GM13977 (cell line): Measurements from ENCODE around the gene HK2.

Experiments used
- DNase-seq: peaks from one replicate; pipeline ENCODE4 v3.0.0; 2012; ENCODE audit warnings: low spot score
- in situ Hi-C: fragments of 300-500 bp; cut with MboI; formaldehyde crosslinking; loops from one replicate; pipeline ENCODE4 v1.12.0; 2022; ENCODE audit warnings: low sequenced_read_pairs, low pct_unique_long_range_greater_than_20kb, mixed read lengths, inconsistent platforms; ENCODE audit not compliant: unreplicated experiment
- TF ChIP-seq, protein P1 (sequence below): IDR thresholded peaks from 2 replicates; pipeline ENCODE4 v1.5.1; 2012; ENCODE audit warnings: mild to moderate bottlenecking, control low read depth; ENCODE audit not compliant: insufficient read depth; ENCODE audit errors: extremely low read depth, missing control alignments

The HK2 gene

DNA sequence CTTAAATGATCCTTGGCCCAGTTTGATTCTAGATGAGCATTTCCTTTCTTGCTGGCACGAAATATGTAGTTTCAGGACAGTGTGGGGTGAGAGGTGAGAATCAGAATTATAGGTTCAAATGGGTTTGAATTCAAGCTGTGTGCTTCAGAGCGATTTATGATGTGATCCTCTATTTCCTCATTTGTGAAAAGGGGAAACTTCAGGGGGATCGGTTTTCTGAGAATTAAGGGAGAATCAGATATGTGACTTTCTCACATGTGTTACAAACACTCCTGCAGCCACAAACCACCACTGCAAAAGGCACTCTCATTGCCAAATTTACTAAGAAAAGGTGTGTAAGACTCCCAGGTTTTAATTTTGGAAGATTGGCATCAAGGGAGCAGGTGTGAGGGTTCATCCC, 24.4 kb downstream of the HK2 start:
- no peak for DNase-seq
- in situ Hi-C loops, result no loop called here
- TF ChIP-seq, protein P1, sequence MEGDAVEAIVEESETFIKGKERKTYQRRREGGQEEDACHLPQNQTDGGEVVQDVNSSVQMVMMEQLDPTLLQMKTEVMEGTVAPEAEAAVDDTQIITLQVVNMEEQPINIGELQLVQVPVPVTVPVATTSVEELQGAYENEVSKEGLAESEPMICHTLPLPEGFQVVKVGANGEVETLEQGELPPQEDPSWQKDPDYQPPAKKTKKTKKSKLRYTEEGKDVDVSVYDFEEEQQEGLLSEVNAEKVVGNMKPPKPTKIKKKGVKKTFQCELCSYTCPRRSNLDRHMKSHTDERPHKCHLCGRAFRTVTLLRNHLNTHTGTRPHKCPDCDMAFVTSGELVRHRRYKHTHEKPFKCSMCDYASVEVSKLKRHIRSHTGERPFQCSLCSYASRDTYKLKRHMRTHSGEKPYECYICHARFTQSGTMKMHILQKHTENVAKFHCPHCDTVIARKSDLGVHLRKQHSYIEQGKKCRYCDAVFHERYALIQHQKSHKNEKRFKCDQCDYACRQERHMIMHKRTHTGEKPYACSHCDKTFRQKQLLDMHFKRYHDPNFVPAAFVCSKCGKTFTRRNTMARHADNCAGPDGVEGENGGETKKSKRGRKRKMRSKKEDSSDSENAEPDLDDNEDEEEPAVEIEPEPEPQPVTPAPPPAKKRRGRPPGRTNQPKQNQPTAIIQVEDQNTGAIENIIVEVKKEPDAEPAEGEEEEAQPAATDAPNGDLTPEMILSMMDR, result no peak

- TF ChIP-seq, protein P1, result no peak
- no peak for DNase-seq
- in situ Hi-C loops, result no loop called here
Measured at GRCh38 chr2:74860079-74860478, 26.2 kb downstream of the HK2 start.

- DNase-seq, result no peak
- in situ Hi-C loops, result no loop called here
- TF ChIP-seq, protein P1, result no peak
Measured at GRCh38 chr2:74860521-74860920, 26.6 kb downstream of the HK2 start.

GRCh38 chr2:74861531-74861930, 27.6 kb downstream of the HK2 start:
- DNase-seq, result no peak
- in situ Hi-C loops, result no loop called here
- TF ChIP-seq, protein P1, result no peak

DNA sequence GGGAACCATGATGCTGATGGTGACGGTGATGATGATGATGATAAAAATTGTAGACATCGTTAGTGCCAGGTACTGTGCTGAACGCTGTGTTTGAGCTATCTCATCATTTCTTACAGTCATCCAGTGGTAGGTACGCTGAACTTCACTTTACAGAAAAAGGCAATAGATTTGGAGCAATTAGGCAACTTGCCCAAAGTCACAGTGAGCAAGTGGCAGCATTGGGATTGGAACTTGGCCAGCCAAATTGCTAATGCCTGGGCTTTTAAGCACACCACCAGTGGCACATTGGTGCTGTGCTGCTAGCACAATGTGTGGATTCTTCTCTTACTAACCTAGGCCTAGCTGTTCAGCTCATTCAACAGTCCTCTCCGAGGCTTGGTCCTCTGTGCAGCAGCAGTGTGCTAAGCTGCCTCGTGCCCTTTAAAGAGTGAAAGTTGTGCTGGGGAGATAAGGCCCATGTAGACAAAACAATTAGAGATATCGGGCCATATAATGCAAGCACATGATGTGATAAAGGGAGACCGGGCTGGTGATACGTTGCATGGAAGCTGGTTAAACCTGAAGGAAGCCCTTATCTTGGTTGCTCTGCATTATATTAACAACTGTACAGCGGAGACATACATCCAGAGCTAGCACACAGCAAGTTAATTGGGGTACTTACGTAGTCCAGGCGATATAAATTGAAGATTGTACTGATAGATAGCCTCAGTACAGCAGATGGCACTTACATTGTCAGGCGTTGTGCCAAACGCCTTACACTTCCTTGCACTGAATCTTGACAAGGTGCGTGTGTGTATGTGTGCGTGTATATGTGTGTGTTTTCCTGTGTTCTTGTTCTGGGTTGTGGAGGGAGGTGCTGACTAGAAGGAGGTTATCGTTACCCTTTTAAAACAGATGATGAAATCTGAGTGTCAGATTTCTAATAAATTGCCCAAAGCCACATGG, 28.4 kb downstream of the HK2 start:
- TF ChIP-seq, protein P1, result no peak
- in situ Hi-C loops, result no loop called here
- DNase-seq, result no peak

GRCh38 chr2:74863802-74864248, 29.9 kb downstream of the HK2 start:
- TF ChIP-seq, protein P1, result no peak
- in situ Hi-C loops, result no loop called here
- DNase-seq, result no peak
